WI38 (cell line): ENCODE measurements around the gene CLDN9.
A peak's percentile ranks its signal among the peaks of the same experiment; 100 is the strongest.

Experiments used
- H3K4me3 ChIP-seq: 2 replicates; pipeline ENCODE4 v1.5.1; 2011; ENCODE audit warnings: low read depth, mild to moderate bottlenecking, control low read depth, low read length
- TF ChIP-seq, protein P1 (sequence below): IDR thresholded peaks from 2 replicates; pipeline ENCODE4 v1.5.1; 2012; ENCODE audit warnings: low read depth, mild to moderate bottlenecking, control low read depth, low read length

CLDN9 gene

DNA sequence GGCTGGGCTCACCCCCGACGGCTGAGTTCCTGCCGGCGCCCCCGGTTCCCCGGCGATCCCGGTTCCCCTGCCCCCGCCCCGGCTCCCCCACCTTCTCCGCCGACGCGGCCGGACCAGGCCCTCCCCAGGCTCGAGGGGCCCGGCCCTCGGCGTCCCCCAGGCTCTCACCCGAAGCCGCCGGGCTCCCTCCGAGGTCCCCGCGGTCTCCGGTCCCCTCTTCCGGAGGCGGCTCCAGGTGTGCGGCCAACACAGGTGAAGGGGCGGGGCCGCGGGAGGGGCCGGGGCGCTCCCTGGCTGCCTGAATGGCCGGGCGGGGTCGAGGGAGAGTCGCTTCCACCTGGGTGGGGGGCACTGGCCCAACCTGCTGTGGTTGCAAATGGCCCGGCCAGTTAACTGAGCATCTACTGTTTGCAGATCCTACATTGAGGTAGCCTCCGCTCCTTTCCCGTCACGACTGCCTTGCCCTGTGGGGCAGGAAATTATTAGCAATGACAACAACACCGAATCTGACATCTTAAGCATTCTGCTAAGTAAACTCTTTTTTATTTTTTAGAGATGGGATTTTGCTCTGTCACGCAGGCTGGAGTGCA lies 24.1 kb downstream of the CLDN9 start, which contains the start of gene BICDL2:
BICDL2 (minus strand) TSS at position 219 of the 590 bp plus-strand sequence. CDS start 1,448 bp downstream, outside the sequence.
- TF ChIP-seq, protein P1, sequence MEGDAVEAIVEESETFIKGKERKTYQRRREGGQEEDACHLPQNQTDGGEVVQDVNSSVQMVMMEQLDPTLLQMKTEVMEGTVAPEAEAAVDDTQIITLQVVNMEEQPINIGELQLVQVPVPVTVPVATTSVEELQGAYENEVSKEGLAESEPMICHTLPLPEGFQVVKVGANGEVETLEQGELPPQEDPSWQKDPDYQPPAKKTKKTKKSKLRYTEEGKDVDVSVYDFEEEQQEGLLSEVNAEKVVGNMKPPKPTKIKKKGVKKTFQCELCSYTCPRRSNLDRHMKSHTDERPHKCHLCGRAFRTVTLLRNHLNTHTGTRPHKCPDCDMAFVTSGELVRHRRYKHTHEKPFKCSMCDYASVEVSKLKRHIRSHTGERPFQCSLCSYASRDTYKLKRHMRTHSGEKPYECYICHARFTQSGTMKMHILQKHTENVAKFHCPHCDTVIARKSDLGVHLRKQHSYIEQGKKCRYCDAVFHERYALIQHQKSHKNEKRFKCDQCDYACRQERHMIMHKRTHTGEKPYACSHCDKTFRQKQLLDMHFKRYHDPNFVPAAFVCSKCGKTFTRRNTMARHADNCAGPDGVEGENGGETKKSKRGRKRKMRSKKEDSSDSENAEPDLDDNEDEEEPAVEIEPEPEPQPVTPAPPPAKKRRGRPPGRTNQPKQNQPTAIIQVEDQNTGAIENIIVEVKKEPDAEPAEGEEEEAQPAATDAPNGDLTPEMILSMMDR = no peak
- H3K4me3 ChIP-seq = no peak within 1 kb of the TSS

DNA sequence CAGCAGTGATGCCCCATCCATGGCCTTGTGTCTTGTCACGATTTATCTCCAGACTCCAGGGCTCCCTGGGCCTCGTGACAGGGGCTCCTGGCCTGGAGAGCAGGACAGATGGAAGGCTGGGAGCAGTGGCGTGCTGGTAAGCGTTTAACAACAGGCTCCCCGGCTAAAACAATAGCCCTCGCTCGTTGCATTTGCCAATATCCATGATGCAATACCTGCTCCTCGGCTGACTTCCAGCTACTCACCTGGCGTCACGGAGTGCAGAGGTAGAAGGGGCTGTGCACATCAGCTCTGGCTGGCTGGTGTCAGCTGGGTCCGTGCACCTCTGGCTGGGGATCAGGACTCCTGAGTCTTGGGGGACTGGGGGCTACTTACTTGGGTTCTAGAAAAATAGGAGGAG lies 25.5 kb downstream of the CLDN9 start:
- no peak overlapping the region for H3K4me3 ChIP-seq
- TF ChIP-seq, protein P1 = no peak

DNA sequence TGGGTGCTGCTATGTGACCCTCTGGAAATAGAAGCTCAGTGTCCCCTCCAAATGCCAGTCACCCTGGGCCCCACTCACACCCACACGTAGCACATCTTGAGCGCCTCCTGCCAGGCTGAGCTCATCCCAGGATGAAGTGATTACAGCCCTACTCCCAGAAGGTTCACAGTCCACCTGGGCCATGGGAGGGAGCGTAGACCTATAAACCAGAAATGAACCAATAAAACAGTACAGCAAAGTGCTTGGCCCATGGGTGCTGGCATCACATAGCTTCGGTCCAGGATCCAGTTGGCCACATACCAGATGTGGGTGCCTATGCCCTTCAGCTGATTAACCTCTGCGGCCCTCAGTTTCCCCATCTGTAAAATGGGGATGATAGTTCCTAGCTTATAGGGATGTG lies 26.2 kb downstream of the CLDN9 start:
- H3K4me3 ChIP-seq = no peak overlapping the region

DNA sequence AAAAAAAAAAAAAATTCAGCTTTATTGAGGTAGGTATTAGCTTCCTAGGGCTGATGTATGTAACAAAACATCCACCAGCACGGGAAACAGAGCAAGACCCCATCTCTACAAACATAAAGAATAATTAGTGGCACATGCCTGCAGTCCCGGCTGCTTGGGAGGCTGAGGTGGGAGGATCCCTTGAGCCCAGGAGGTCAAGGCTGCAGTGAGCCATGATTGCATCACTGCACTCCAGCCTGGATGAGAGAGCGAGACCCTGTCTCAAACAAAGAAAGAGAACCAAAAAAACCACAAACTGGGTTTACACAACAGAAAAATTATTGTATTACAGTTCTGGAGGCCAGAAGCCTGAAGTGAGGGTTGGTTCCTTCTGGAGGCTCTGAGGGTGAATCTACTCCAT lies 29.7 kb downstream of the CLDN9 start:
- no peak overlapping the region for H3K4me3 ChIP-seq
- TF ChIP-seq, protein P1 = no peak

More for the DNA sequence above, 26.2 kb downstream of the CLDN9 start:
- TF ChIP-seq, protein P1 = no peak

DNA sequence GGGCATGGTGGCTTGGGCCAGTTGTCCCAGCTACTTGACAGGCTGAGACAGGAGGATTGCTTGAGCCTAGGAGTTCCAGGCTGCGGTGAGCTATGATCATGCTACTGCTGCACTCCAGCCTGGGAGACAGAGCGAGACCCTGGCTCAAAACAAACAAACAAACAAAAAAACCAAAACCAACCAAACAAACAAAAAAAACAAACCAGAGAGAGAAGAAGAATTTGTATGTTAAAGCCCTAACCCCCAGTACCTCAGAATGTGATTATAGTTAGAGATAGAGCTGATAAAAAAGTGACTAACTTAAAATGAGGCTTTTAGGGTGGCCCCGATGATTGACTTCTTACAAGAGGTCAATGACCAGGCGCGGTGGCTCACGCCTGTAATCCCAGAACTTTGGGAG lies 32.0 kb downstream of the CLDN9 start:
- no peak overlapping the region for H3K4me3 ChIP-seq
- TF ChIP-seq, protein P1 = no peak

DNA sequence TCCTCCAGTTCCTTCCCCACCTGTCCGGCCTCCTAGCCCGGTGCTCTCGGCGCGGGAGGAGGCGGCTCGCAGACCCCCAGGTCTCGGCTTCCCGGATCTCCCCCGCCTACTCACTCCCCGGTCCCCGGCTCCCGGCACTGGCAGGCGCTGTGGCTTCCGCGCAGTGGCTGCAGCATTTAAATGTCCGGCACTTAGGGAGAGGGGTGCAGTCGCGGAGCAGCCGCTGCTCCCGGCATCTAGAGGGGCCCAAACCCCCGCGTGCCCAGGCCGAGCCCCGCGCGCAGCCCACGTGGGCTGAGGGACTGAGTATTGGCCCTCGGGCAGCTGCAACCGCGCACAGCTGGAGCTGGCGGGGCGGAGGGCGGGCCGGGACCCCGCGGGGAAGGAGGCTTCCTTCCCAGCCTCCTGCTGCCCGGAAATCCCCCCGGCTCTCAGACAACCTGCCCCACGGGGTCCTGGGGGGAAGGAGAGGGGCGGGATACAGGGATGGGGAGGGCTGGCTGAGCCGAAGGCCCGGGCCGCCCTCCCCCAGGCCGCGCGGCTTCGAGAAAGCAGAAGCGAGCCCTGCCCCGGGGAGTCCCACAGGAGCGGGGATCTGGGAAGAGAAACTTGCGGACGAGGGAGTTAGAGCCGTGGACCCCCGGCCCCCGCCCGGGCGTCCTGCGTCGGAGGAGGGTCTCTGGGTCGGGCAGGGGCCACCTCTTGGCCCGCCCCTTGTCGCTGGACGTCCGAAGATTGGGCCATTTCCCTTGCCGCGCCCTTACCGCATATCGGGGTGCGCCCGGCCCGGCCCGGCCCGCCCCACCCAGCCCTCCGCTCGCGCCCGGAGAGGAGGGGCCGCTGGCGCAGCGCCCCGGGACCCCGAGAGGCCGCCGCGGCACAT lies 33.3 kb downstream of the CLDN9 start, which contains the start of gene MMP25:
MMP25 (plus strand) TSS at position 804 of the 883 bp plus-strand sequence. CDS start 357 bp downstream, outside the sequence.
- H3K4me3 ChIP-seq = peak within 1 kb of the TSS; percentile 46
- TF ChIP-seq, protein P1 = no peak
